ENCODE measurements around the gene PTPRCAP. TPM values are rescaled to one million over a fixed set of nuclear protein-coding genes. Genes with fewer than 3 reads are reported as not detected.
"Not testable (repeated sequence)": the region's sequence is repeated elsewhere in the genome, so short reads cannot be mapped to it uniquely, and the experiment has no call there.

The PTPRCAP gene
- total and polyA plus RNA-seq, 2 donors (not counting 1 experiment from before 2014, with no cell fraction given) = 266 to 565 TPM

- WGBS (ENCODE audit: insufficient coverage) = 93% methylated on average over 3 of the region's 5 CpGs
- TF ChIP-seq EZH2 (IDR thresholded peaks at IDR 0.05; ENCODE audit: borderline replicate concordance, insufficient read depth, low read depth, low read length, poor library complexity, severe bottlenecking) (no peak), CTCF (IDR thresholded peaks at IDR 0.05) (no peak)
- ChIA-PET CTCF (interaction anchor here (0.9 to 6.7 kb wide), 4 partner anchors 29 to 83 kb away, joined by 3 to 64 read pairs (median 6); partner anchors contain the start of genes PPP1CA, PTPRCAP and TBC1D10C), POLR2A (interaction anchor here (0.7 to 10.4 kb wide), 13 partner anchors 17 to 74 kb away, joined by 3 to 215 read pairs (median 11); partner anchors contain the start of genes AIP, CORO1B, PPP1CA and PTPRCAP)
- H3K27me3 ChIP-seq (replicated peaks in 1 of 4; ENCODE audit: control extremely low read depth in 1 of 4, control insufficient read depth in 3 of 4, insufficient read depth in 4 of 4, low read length in 3 of 4) = no peaks in the 10 kb centered on the region
- DNase-seq (no peak), ATAC-seq (ENCODE audit: low read depth) (no peak)
- intact Hi-C loops (cut with micrococcal nuclease) = no loop called here
- no peaks in the 10 kb centered on the region for H3K27me3 Mint-ChIP-seq
- H3K27ac ChIP-seq (ENCODE audit: low read length in 2 of 2) = peak overlapping the region in 1 of 2 donors; percentile 59
- peaks cover 57% of the 10 kb centered on the region for H3K79me2 ChIP-seq (ENCODE audit: control insufficient read depth, insufficient read depth, low read length)
- H4K20me1 ChIP-seq (ENCODE audit: control insufficient read depth, insufficient read depth, low read length, poor library complexity, severe bottlenecking) = peaks cover 10% of the 10 kb centered on the region
- no peak overlapping the region for H2AFZ ChIP-seq (ENCODE audit: insufficient read depth, low read depth, low read length, poor library complexity, severe bottlenecking)
- peaks cover 2 to 9% of the 10 kb centered on the region in 2 experiments for H3K36me3 ChIP-seq (replicated peaks in 1 of 2; ENCODE audit: control extremely low read depth in 1 of 2, control insufficient read depth in 1 of 2, extremely low read depth in 1 of 2, insufficient read depth in 2 of 2, low read length in 1 of 2)
- peak overlapping the region; percentile 44 for H3K4me3 Mint-ChIP-seq
- peaks cover 47 to 81% of the 10 kb centered on the region in 2 donors for H3K4me1 ChIP-seq (ENCODE audit: control insufficient read depth in 2 of 2, insufficient read depth in 2 of 2, low read length in 2 of 2)
- peaks cover 0 to 9% (median 0%) of the 10 kb centered on the region in 3 donors for H3K9me3 ChIP-seq (ENCODE audit: control extremely low read depth in 1 of 3, control insufficient read depth in 2 of 3, insufficient read depth in 1 of 3, low read length in 2 of 3)
- peaks cover 61% of the 10 kb centered on the region for H3K4me1 Mint-ChIP-seq
- no peaks in the 10 kb centered on the region for H3K9me3 Mint-ChIP-seq (ENCODE audit: insufficient read depth)
- H3K9ac ChIP-seq (ENCODE audit: low read length) = no peak overlapping the region
- no peak overlapping the region for H3K4me3 ChIP-seq (ENCODE audit: control extremely low read depth in 1 of 5, extremely low read depth in 1 of 5, insufficient read depth in 1 of 5, low read depth in 2 of 5, low read length in 4 of 5)
- peak overlapping the region; percentile 72 for H3K27ac Mint-ChIP-seq
- H3K4me2 ChIP-seq (replicated peaks; ENCODE audit: low read depth, low read length, poor library complexity, severe bottlenecking) = peak overlapping the region; percentile 98
Measured at GRCh38 chr11:67466367-67466766, 28.9 kb upstream of the PTPRCAP start.

- H3K36me3 ChIP-seq (replicated peaks in 1 of 2; ENCODE audit: control extremely low read depth in 1 of 2, control insufficient read depth in 1 of 2, extremely low read depth in 1 of 2, insufficient read depth in 2 of 2, low read length in 1 of 2); ATAC-seq (ENCODE audit: low read depth); DNase-seq; H4K20me1 ChIP-seq (ENCODE audit: control insufficient read depth, insufficient read depth, low read length, poor library complexity, severe bottlenecking); H3K9me3 Mint-ChIP-seq (ENCODE audit: insufficient read depth); H3K27me3 Mint-ChIP-seq; intact Hi-C loops (cut with micrococcal nuclease); H3K27me3 ChIP-seq (replicated peaks in 1 of 4; ENCODE audit: control extremely low read depth in 1 of 4, control insufficient read depth in 3 of 4, insufficient read depth in 4 of 4, low read length in 3 of 4): not testable (repeated sequence)
- Histone ChIP-seq H3K4me3 (ENCODE audit: control extremely low read depth in 1 of 5, extremely low read depth in 1 of 5, insufficient read depth in 1 of 5, low read depth in 2 of 5, low read length in 4 of 5) (peak overlapping the region in 4 of 5 experiments; percentile 70 to 78 (median 76)), H3K9ac (ENCODE audit: low read length) (peak overlapping the region; percentile 91), H3K79me2 (ENCODE audit: control insufficient read depth, insufficient read depth, low read length) (peaks cover 57% of the 10 kb centered on the region), H3K27ac (ENCODE audit: low read length in 2 of 2) (peak overlapping the region; percentile 82 to 94), H3K9me3 (ENCODE audit: control extremely low read depth in 1 of 3, control insufficient read depth in 2 of 3, insufficient read depth in 1 of 3, low read length in 2 of 3) (peaks cover 0 to 12% (median 0%) of the 10 kb centered on the region in 3 donors), H2AFZ (ENCODE audit: insufficient read depth, low read depth, low read length, poor library complexity, severe bottlenecking) (peak overlapping the region; percentile 83), H3K4me2 (replicated peaks; ENCODE audit: low read depth, low read length, poor library complexity, severe bottlenecking) (peak overlapping the region; percentile 97), H3K4me1 (ENCODE audit: control insufficient read depth in 2 of 2, insufficient read depth in 2 of 2, low read length in 2 of 2) (peaks cover 55 to 88% of the 10 kb centered on the region in 2 donors)
- Mint-ChIP-seq H3K27ac (peak overlapping the region; percentile 97), H3K4me3 (peak overlapping the region; percentile 89), H3K4me1 (peaks cover 62% of the 10 kb centered on the region)
- ChIA-PET POLR2A (interaction anchor here (0.6 to 10.4 kb wide), 21 partner anchors 11 to 845 kb away, joined by 3 to 215 read pairs (median 4); partner anchors contain the start of genes AIP, CLCF1, CORO1B and PITPNM1), CTCF (interaction anchor here (0.6 to 1.8 kb wide), 8 partner anchors 17 to 163 kb away, joined by 3 to 9 read pairs (median 4); partner anchors contain the start of genes AIP, PPP1CA and PTPRCAP)
- WGBS (ENCODE audit: insufficient coverage) = 83% methylated on average over 1 of the region's 2 CpGs
Measured at GRCh38 chr11:67465530-67465929, 28.0 kb upstream of the PTPRCAP start.
